ENCODE data around the gene MCU. TPM values are rescaled to one million over a fixed set of nuclear protein-coding genes. Genes with fewer than 3 reads are reported as not detected.
A peak's percentile ranks its signal among the peaks of the same experiment; 100 is the strongest.

Gene MCU
- total and polyA plus RNA-seq, 2 donors (not counting 1 experiment from before 2014, with no cell fraction given) = 11.7 to 21.1 TPM

DNA sequence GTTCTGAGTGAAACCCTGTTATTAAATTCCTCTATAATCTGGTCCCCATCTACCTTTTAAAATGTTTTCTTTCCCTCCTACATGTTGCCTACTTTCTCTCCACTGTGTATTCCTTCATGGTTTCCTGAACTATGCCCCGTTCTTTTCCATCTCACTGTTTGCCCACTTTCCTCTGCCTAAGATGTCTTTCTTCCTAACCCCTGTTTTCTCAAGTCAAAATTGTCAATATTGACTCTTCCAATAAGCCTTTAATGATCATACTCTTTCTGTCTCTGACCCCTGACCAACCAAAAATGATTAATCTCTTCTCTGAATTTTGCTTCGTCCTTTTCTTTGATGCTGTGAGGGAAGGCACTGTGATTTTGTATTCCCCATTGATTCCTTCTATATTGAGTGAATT lies 171.0 kb downstream of the MCU start:
- Histone ChIP-seq H3K4me2 (replicated peaks; ENCODE audit: low read depth, low read length, poor library complexity, severe bottlenecking) (no peak overlapping the region), H4K20me1 (ENCODE audit: control insufficient read depth, insufficient read depth, low read length, poor library complexity, severe bottlenecking) (no peaks in the 10 kb centered on the region), H3K4me3 (ENCODE audit: control extremely low read depth in 1 of 5, extremely low read depth in 1 of 5, insufficient read depth in 1 of 5, low read depth in 2 of 5, low read length in 4 of 5) (no peak overlapping the region), H3K27ac (ENCODE audit: low read length in 2 of 2) (no peak overlapping the region), H2AFZ (ENCODE audit: insufficient read depth, low read depth, low read length, poor library complexity, severe bottlenecking) (no peak overlapping the region), H3K4me1 (ENCODE audit: control insufficient read depth in 2 of 2, insufficient read depth in 2 of 2, low read length in 2 of 2) (no peaks in the 10 kb centered on the region), H3K79me2 (ENCODE audit: control insufficient read depth, insufficient read depth, low read length) (no peaks in the 10 kb centered on the region), H3K27me3 (replicated peaks in 1 of 4; ENCODE audit: control extremely low read depth in 1 of 4, control insufficient read depth in 3 of 4, insufficient read depth in 4 of 4, low read length in 3 of 4) (no peaks in the 10 kb centered on the region), H3K9ac (ENCODE audit: low read length) (no peak overlapping the region), H3K36me3 (replicated peaks in 1 of 2; ENCODE audit: control extremely low read depth in 1 of 2, control insufficient read depth in 1 of 2, extremely low read depth in 1 of 2, insufficient read depth in 2 of 2, low read length in 1 of 2) (peaks cover 0 to 7% of the 10 kb centered on the region in 2 experiments), H3K9me3 (ENCODE audit: control extremely low read depth in 1 of 3, control insufficient read depth in 2 of 3, insufficient read depth in 1 of 3, low read length in 2 of 3) (no peaks in the 10 kb centered on the region)
- H3K4me3 Mint-ChIP-seq = no peak overlapping the region
- TF ChIP-seq, protein P1, sequence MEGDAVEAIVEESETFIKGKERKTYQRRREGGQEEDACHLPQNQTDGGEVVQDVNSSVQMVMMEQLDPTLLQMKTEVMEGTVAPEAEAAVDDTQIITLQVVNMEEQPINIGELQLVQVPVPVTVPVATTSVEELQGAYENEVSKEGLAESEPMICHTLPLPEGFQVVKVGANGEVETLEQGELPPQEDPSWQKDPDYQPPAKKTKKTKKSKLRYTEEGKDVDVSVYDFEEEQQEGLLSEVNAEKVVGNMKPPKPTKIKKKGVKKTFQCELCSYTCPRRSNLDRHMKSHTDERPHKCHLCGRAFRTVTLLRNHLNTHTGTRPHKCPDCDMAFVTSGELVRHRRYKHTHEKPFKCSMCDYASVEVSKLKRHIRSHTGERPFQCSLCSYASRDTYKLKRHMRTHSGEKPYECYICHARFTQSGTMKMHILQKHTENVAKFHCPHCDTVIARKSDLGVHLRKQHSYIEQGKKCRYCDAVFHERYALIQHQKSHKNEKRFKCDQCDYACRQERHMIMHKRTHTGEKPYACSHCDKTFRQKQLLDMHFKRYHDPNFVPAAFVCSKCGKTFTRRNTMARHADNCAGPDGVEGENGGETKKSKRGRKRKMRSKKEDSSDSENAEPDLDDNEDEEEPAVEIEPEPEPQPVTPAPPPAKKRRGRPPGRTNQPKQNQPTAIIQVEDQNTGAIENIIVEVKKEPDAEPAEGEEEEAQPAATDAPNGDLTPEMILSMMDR (IDR thresholded peaks at IDR 0.05) = no peak
- no peak for TF ChIP-seq EZH2 (IDR thresholded peaks at IDR 0.05; ENCODE audit: borderline replicate concordance, insufficient read depth, low read depth, low read length, poor library complexity, severe bottlenecking)
- no peaks in the 10 kb centered on the region for H3K9me3 Mint-ChIP-seq (ENCODE audit: insufficient read depth)
- intact Hi-C loops (cut with micrococcal nuclease) = no loop called here
- DNase-seq (no peak), ATAC-seq (ENCODE audit: low read depth) (no peak)
- H3K27me3 Mint-ChIP-seq = no peaks in the 10 kb centered on the region
- no peak overlapping the region for H3K27ac Mint-ChIP-seq
- H3K4me1 Mint-ChIP-seq = no peaks in the 10 kb centered on the region
- 100% methylated on average over 1 of the region's 2 CpGs for WGBS (ENCODE audit: insufficient coverage)
- CTCF ChIA-PET = no interaction called here
- POLR2A ChIA-PET = no interaction called here

GRCh38 chr10:72875250-72876055 lies 183.5 kb downstream of the MCU start:
- CTCF ChIA-PET = interaction anchor here (0.7 to 4.3 kb wide), 4 partner anchors 17 to 511 kb away, joined by 3 to 25 read pairs (median 4); no protein-coding TSS in a partner anchor
- Histone ChIP-seq H3K9me3 (ENCODE audit: control extremely low read depth in 1 of 3, control insufficient read depth in 2 of 3, insufficient read depth in 1 of 3, low read length in 2 of 3) (no peaks in the 10 kb centered on the region), H3K27me3 (replicated peaks in 1 of 4; ENCODE audit: control extremely low read depth in 1 of 4, control insufficient read depth in 3 of 4, insufficient read depth in 4 of 4, low read length in 3 of 4) (no peaks in the 10 kb centered on the region), H3K4me1 (ENCODE audit: control insufficient read depth in 2 of 2, insufficient read depth in 2 of 2, low read length in 2 of 2) (no peaks in the 10 kb centered on the region), H3K4me2 (replicated peaks; ENCODE audit: low read depth, low read length, poor library complexity, severe bottlenecking) (no peak overlapping the region), H3K79me2 (ENCODE audit: control insufficient read depth, insufficient read depth, low read length) (no peaks in the 10 kb centered on the region), H3K27ac (ENCODE audit: low read length in 2 of 2) (no peak overlapping the region), H3K9ac (ENCODE audit: low read length) (no peak overlapping the region), H4K20me1 (ENCODE audit: control insufficient read depth, insufficient read depth, low read length, poor library complexity, severe bottlenecking) (no peaks in the 10 kb centered on the region), H3K36me3 (replicated peaks in 1 of 2; ENCODE audit: control extremely low read depth in 1 of 2, control insufficient read depth in 1 of 2, extremely low read depth in 1 of 2, insufficient read depth in 2 of 2, low read length in 1 of 2) (peaks cover 0 to 2% of the 10 kb centered on the region in 2 experiments), H2AFZ (ENCODE audit: insufficient read depth, low read depth, low read length, poor library complexity, severe bottlenecking) (no peak overlapping the region), H3K4me3 (ENCODE audit: control extremely low read depth in 1 of 5, extremely low read depth in 1 of 5, insufficient read depth in 1 of 5, low read depth in 2 of 5, low read length in 4 of 5) (no peak overlapping the region)
- H3K27ac Mint-ChIP-seq = no peak overlapping the region
- no peak for TF ChIP-seq EZH2 (IDR thresholded peaks at IDR 0.05; ENCODE audit: borderline replicate concordance, insufficient read depth, low read depth, low read length, poor library complexity, severe bottlenecking)
- TF ChIP-seq, protein P1 (IDR thresholded peaks at IDR 0.05) = peak; percentile 36
- POLR2A ChIA-PET = no interaction called here
- no peaks in the 10 kb centered on the region for H3K27me3 Mint-ChIP-seq
- intact Hi-C loops (cut with micrococcal nuclease) = loop anchor here (1.0 kb wide), 1 partner anchor 511 kb away; no protein-coding TSS in a partner anchor
- DNase-seq = peak; percentile 36
- no peaks in the 10 kb centered on the region for H3K9me3 Mint-ChIP-seq (ENCODE audit: insufficient read depth)
- ATAC-seq (ENCODE audit: low read depth) = no peak
- H3K4me3 Mint-ChIP-seq = no peak overlapping the region
- H3K4me1 Mint-ChIP-seq = peaks cover 3% of the 10 kb centered on the region
- 100% methylated on average over 2 of the region's 3 CpGs for WGBS (ENCODE audit: insufficient coverage)

Data from B cell (primary cell).